Measurements from ENCODE around the gene PKP1.

Gene PKP1

GRCh38 chr1:201376107-201376463, 92.8 kb downstream of the PKP1 start:
- no peak for DNase-seq

GRCh38 chr1:201376464-201377374, 93.4 kb downstream of the PKP1 start:
- DNase-seq, result no peak

- no peak for DNase-seq
These were observed 94.3 kb downstream of the PKP1 start, which contains the start of gene TNNT2 for GRCh38 chr1:201377611-201378092. TNNT2 (minus strand) TSS chr1:201377680; CDS start chr1:201373254, 4,426 bp downstream.

- no peak for DNase-seq
These were observed 95.5 kb downstream of the PKP1 start for GRCh38 chr1:201378804-201379203.

GRCh38 chr1:201379733-201380242, 96.5 kb downstream of the PKP1 start:
- no peak for DNase-seq

- DNase-seq, result no peak
These were observed 97.8 kb downstream of the PKP1 start for GRCh38 chr1:201381130-201381529.
